ENCODE measurements around the gene MAGEE2.
"Not testable (repeated sequence)": the region's sequence is repeated elsewhere in the genome, so short reads cannot be mapped to it uniquely, and the experiment has no call there.

Gene MAGEE2

DNA sequence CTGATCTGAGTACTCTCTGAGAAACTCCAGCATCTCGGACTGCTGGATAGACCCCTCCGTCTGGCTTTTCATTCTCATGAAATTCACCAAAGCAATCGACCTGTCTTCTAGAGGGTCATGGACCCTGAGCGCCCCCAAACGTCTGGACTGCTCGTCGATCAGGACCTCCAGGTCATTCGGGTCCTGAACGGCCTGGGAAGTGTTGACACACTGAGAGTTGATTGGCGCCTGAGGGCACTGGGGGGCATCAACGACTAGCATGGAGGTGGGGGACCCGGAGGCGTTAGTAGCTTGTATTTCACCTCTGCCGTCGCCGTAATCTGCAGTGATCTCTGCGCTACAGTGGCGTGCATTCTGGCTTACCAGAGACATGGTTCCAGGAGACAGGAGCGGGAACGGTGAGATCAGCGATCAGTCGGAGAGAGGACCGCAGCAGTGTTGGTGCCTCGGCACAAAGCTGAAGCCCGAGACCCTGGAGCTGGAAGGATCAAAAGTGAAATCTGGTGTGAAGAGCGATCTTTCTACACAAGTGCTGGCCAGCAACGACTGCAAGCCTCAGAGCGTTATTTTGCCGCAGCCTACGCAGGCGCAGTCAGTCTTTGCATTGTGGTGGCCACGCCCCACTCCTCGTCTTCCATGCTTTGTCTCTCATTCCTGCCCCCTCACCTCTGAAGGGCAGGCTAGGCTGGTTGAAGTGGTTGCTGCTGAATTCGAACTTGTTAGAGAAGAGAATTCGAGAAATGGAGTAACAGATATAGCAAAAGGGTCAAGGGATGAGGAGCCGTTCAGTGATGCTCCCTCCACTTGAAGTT lies at the start of gene MAGEE2:
MAGEE2 (minus strand) TSS at position 575 of the 812 bp plus-strand sequence; CDS start at position 372, 203 bp downstream.
- no peak for DNase-seq

GRCh38 chrX:75786290-75786689 lies 1.2 kb upstream of the MAGEE2 start:
- DNase-seq: no peak

GRCh38 chrX:75781611-75782010 lies 3.4 kb downstream of the MAGEE2 start:
- DNase-seq: no peak

- not testable (repeated sequence) for DNase-seq
These were observed 17.0 kb downstream of the MAGEE2 start for GRCh38 chrX:75768063-75768462.

GRCh38 chrX:75748431-75748830 lies 36.6 kb downstream of the MAGEE2 start:
- no peak for DNase-seq

DNA sequence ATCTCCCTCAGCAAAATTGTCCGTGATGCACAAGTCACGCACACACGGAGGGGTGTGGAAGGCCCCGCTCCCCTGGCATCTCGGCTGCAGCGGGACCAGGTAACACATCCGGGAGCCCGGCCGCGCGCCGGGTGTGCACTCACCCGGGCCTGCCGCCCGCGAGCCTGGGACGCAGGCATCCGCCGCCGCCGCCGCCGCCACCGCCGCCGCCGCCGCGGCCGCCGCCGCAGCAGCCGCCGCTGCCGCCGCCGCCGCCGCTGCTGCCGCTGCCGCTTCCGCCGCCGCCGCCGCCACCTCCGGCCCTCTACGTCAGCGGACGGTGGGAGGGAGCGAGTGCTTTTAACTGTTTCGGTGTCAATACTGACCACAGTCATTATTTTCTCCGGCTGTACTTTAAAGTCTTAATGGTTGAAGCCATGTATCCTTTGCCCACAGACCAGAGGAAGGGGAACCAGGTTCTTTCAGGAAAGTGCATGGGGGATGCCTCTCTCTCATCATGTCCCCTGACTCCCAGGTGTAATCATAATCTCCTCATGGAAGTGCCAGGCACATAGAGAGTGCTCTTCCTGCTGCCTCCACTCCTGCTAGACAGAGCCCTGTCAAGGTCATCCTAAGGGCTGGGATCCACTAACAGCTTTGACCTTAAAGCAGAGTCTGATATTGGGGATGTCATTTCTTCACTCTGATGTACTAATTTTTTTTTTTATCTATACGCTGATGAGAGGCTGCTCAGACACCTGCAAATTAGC lies 38.0 kb downstream of the MAGEE2 start:
- peak; percentile 27 for DNase-seq

All from NCI-H146 (cell line).